KMS-11 (cell line): ENCODE measurements around the gene HRAS.

Source experiments
- H2AFZ ChIP-seq: fragments of 200-600 bp; sonication (generic); 2 replicates; pipeline ENCODE4 v1.6.1; 2016; ENCODE audit warnings: antibody characterized with exemption, mixed run types, low read depth
- H3K27ac ChIP-seq: fragments of 200-600 bp; sonication (generic); 2 replicates; pipeline ENCODE4 v1.6.1; 2016; ENCODE audit warnings: mild to moderate bottlenecking, mixed run types
- H3K27me3 ChIP-seq: fragments of 200-600 bp; sonication (generic); 2 replicates; pipeline ENCODE4 v1.6.1; 2017; ENCODE audit warnings: mild to moderate bottlenecking, low read depth, mixed run types, moderate library complexity; ENCODE audit not compliant: insufficient read depth
- H3K36me3 ChIP-seq: fragments of 200-600 bp; sonication (generic); 2 replicates; pipeline ENCODE4 v1.6.1; 2017; ENCODE audit warnings: mild to moderate bottlenecking, mixed run types; ENCODE audit not compliant: insufficient read depth
- H3K4me1 ChIP-seq: fragments of 200-600 bp; sonication (generic); 2 replicates; pipeline ENCODE4 v1.6.1; 2016; ENCODE audit warnings: mild to moderate bottlenecking, low read depth, mixed run types; ENCODE audit not compliant: poor library complexity, severe bottlenecking
- H3K4me2 ChIP-seq: fragments of 200-600 bp; sonication (generic); 2 replicates; pipeline ENCODE4 v1.7.0; 2016; ENCODE audit warnings: mild to moderate bottlenecking, mixed run types
- H3K4me3 ChIP-seq: fragments of 200-600 bp; sonication (generic); IDR thresholded peaks from 2 replicates; pipeline ENCODE4 v1.6.1; 2017; ENCODE audit warnings: low read depth, low read length, mixed read lengths; ENCODE audit not compliant: insufficient read depth
- H3K79me2 ChIP-seq: fragments of 200-600 bp; sonication (generic); 2 replicates; pipeline ENCODE4 v1.6.1; 2016; ENCODE audit warnings: low read depth, mixed run types; ENCODE audit not compliant: insufficient read depth
- H3K9ac ChIP-seq: fragments of 200-600 bp; sonication (generic); 2 replicates; pipeline ENCODE4 v1.6.1; 2016; ENCODE audit warnings: mild to moderate bottlenecking, mixed run types
- H4K20me1 ChIP-seq: fragments of 200-600 bp; sonication (generic); 2 replicates; pipeline ENCODE4 v1.6.1; 2016; ENCODE audit warnings: mild to moderate bottlenecking, mixed run types; ENCODE audit not compliant: insufficient read depth
- CTCF ChIP-seq: fragments of 200-600 bp; sonication (generic); conservative IDR thresholded peaks from 2 replicates; pipeline ENCODE4 v1.6.1; 2017; ENCODE audit warnings: low read depth, mild to moderate bottlenecking, antibody characterized with exemption, low read length, moderate library complexity, mixed read lengths

HRAS gene

GRCh38 chr11:494761-495536 is 40.4 kb downstream of the HRAS start:
- no peak overlapping the region for H3K4me2 ChIP-seq
- H4K20me1 ChIP-seq = no peaks in the 10 kb centered on the region
- H3K27ac ChIP-seq = no peak overlapping the region
- H3K4me1 ChIP-seq = no peaks in the 10 kb centered on the region
- no peak for TF ChIP-seq CTCF
- no peaks in the 10 kb centered on the region for H3K36me3 ChIP-seq
- H3K79me2 ChIP-seq = no peaks in the 10 kb centered on the region
- no peak overlapping the region for H3K4me3 ChIP-seq
- H3K27me3 ChIP-seq = no peaks in the 10 kb centered on the region
- no peak overlapping the region for H2AFZ ChIP-seq
- no peak overlapping the region for H3K9ac ChIP-seq

GRCh38 chr11:492427-493226 is 42.7 kb downstream of the HRAS start:
- Histone ChIP-seq H3K4me1 (no peaks in the 10 kb centered on the region), H2AFZ (no peak overlapping the region), H3K27me3 (no peaks in the 10 kb centered on the region), H3K27ac (no peak overlapping the region), H3K9ac (no peak overlapping the region), H3K36me3 (no peaks in the 10 kb centered on the region), H4K20me1 (no peaks in the 10 kb centered on the region), H3K4me3 (no peak overlapping the region), H3K4me2 (no peak overlapping the region), H3K79me2 (no peaks in the 10 kb centered on the region)
- TF ChIP-seq CTCF = no peak

GRCh38 chr11:491358-491757 is 44.0 kb downstream of the HRAS start:
- no peaks in the 10 kb centered on the region for H3K36me3 ChIP-seq
- no peaks in the 10 kb centered on the region for H4K20me1 ChIP-seq
- no peaks in the 10 kb centered on the region for H3K27me3 ChIP-seq
- H3K9ac ChIP-seq = no peak overlapping the region
- H3K4me2 ChIP-seq = no peak overlapping the region
- H2AFZ ChIP-seq = no peak overlapping the region
- H3K4me1 ChIP-seq = no peaks in the 10 kb centered on the region
- H3K4me3 ChIP-seq = no peak overlapping the region
- H3K79me2 ChIP-seq = no peaks in the 10 kb centered on the region
- no peak for TF ChIP-seq CTCF
- H3K27ac ChIP-seq = no peak overlapping the region

GRCh38 chr11:490930-491260 is 44.5 kb downstream of the HRAS start:
- no peaks in the 10 kb centered on the region for H3K4me1 ChIP-seq
- H3K36me3 ChIP-seq = no peaks in the 10 kb centered on the region

More at GRCh38 chr11:490930-491260, 44.5 kb downstream of the HRAS start:
- Histone ChIP-seq H2AFZ (no peak overlapping the region), H3K9ac (no peak overlapping the region), H3K4me2 (no peak overlapping the region), H4K20me1 (no peaks in the 10 kb centered on the region), H3K4me3 (no peak overlapping the region), H3K79me2 (no peaks in the 10 kb centered on the region), H3K27ac (no peak overlapping the region), H3K27me3 (no peaks in the 10 kb centered on the region)
- no peak for TF ChIP-seq CTCF
